Measurements from ENCODE around the gene CNGB1. TPM values are rescaled to one million over a fixed set of nuclear protein-coding genes. Genes with fewer than 3 reads are reported as not detected.

CNGB1 gene
- total and polyA plus RNA-seq, 2 of the 13 experiments (the other 11 are each of a cell fraction or from before 2014, with no cell fraction given): 0.02 to 0.15 TPM

DNA sequence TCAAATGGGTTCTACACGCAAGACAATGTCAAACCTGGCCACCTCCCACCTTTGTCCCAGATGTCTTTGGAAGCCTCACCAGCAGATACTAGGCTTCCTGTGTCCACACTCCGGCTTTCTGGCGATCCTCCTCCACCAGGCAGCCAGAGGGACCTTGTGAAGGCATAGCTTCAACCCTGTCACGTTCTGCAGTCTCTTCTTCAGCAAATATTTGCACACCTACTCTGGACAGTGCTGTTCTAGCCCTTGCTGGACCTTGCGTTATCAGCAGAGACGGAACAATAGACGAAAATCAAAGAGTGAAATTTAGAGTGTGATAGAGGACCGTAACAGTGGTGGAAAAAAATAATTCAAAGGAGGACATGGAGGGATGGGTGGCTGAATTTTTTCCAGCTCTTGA lies 130.1 kb downstream of the CNGB1 start (continued):
- TF ChIP-seq ZNF431 (CRISPR knock-in tag; IDR thresholded peaks at IDR 0.05; ENCODE audit: borderline replicate concordance, low read depth) (no peak), CHD4 (IDR thresholded peaks at IDR 0.05; ENCODE audit: borderline replicate concordance, low read length) (no peak), IKZF4 (CRISPR knock-in tag; IDR thresholded peaks at IDR 0.05; ENCODE audit: borderline replicate concordance, low read depth, not compliant biosample characterization) (no peak), MED8 (CRISPR knock-in tag; IDR thresholded peaks at IDR 0.05; ENCODE audit: insufficient replicate concordance) (no peak), FOXO1 (CRISPR knock-in tag; IDR thresholded peaks at IDR 0.05) (peak; percentile 56; the same call in 1 of the 2 replicates), THYN1 (CRISPR knock-in tag; IDR thresholded peaks at IDR 0.05; ENCODE audit: borderline replicate concordance, low read depth) (no peak), KDM1A (CRISPR knock-in tag; IDR thresholded peaks at IDR 0.05) (peak; percentile 62; the same call in 1 of the 2 replicates), ZNF207 (IDR thresholded peaks at IDR 0.05; ENCODE audit: borderline replicate concordance) (no peak), HMG20A (CRISPR knock-in tag; IDR thresholded peaks at IDR 0.05; ENCODE audit: borderline replicate concordance) (peak; percentile 88; the same call in 1 of the 2 replicates), EEA1 (CRISPR knock-in tag; IDR thresholded peaks at IDR 0.05; ENCODE audit: borderline replicate concordance) (no peak), ISX (CRISPR knock-in tag; conservative IDR thresholded peaks at IDR 0.05) (no peak), KDM2A (CRISPR knock-in tag; IDR thresholded peaks at IDR 0.05; ENCODE audit: borderline replicate concordance, low read depth) (peak; percentile 44; the same call in 1 of the 2 replicates), HNF4G (IDR thresholded peaks at IDR 0.05; ENCODE audit: borderline replicate concordance, low read depth, low read length) (no peak), HNF4G (CRISPR knock-in tag; IDR thresholded peaks at IDR 0.05; ENCODE audit: borderline replicate concordance, low read depth) (no peak)
- TF ChIP-seq, protein P1, sequence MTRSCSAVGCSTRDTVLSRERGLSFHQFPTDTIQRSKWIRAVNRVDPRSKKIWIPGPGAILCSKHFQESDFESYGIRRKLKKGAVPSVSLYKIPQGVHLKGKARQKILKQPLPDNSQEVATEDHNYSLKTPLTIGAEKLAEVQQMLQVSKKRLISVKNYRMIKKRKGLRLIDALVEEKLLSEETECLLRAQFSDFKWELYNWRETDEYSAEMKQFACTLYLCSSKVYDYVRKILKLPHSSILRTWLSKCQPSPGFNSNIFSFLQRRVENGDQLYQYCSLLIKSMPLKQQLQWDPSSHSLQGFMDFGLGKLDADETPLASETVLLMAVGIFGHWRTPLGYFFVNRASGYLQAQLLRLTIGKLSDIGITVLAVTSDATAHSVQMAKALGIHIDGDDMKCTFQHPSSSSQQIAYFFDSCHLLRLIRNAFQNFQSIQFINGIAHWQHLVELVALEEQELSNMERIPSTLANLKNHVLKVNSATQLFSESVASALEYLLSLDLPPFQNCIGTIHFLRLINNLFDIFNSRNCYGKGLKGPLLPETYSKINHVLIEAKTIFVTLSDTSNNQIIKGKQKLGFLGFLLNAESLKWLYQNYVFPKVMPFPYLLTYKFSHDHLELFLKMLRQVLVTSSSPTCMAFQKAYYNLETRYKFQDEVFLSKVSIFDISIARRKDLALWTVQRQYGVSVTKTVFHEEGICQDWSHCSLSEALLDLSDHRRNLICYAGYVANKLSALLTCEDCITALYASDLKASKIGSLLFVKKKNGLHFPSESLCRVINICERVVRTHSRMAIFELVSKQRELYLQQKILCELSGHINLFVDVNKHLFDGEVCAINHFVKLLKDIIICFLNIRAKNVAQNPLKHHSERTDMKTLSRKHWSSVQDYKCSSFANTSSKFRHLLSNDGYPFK (CRISPR knock-in tag; IDR thresholded peaks at IDR 0.05; ENCODE audit: borderline replicate concordance): no peak; the same call in 1 of the 2 replicates
- TF ChIP-seq, protein P2, sequence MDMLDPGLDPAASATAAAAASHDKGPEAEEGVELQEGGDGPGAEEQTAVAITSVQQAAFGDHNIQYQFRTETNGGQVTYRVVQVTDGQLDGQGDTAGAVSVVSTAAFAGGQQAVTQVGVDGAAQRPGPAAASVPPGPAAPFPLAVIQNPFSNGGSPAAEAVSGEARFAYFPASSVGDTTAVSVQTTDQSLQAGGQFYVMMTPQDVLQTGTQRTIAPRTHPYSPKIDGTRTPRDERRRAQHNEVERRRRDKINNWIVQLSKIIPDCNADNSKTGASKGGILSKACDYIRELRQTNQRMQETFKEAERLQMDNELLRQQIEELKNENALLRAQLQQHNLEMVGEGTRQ (IDR thresholded peaks at IDR 0.05; ENCODE audit: low read depth, low read length): no peak
- TF ChIP-seq, protein P2 (CRISPR knock-in tag; IDR thresholded peaks at IDR 0.05; ENCODE audit: borderline replicate concordance): no peak
- TF ChIP-seq, protein P3, sequence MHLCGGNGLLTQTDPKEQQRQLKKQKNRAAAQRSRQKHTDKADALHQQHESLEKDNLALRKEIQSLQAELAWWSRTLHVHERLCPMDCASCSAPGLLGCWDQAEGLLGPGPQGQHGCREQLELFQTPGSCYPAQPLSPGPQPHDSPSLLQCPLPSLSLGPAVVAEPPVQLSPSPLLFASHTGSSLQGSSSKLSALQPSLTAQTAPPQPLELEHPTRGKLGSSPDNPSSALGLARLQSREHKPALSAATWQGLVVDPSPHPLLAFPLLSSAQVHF (CRISPR knock-in tag; IDR thresholded peaks at IDR 0.05): no peak
- TF ChIP-seq, protein P4, sequence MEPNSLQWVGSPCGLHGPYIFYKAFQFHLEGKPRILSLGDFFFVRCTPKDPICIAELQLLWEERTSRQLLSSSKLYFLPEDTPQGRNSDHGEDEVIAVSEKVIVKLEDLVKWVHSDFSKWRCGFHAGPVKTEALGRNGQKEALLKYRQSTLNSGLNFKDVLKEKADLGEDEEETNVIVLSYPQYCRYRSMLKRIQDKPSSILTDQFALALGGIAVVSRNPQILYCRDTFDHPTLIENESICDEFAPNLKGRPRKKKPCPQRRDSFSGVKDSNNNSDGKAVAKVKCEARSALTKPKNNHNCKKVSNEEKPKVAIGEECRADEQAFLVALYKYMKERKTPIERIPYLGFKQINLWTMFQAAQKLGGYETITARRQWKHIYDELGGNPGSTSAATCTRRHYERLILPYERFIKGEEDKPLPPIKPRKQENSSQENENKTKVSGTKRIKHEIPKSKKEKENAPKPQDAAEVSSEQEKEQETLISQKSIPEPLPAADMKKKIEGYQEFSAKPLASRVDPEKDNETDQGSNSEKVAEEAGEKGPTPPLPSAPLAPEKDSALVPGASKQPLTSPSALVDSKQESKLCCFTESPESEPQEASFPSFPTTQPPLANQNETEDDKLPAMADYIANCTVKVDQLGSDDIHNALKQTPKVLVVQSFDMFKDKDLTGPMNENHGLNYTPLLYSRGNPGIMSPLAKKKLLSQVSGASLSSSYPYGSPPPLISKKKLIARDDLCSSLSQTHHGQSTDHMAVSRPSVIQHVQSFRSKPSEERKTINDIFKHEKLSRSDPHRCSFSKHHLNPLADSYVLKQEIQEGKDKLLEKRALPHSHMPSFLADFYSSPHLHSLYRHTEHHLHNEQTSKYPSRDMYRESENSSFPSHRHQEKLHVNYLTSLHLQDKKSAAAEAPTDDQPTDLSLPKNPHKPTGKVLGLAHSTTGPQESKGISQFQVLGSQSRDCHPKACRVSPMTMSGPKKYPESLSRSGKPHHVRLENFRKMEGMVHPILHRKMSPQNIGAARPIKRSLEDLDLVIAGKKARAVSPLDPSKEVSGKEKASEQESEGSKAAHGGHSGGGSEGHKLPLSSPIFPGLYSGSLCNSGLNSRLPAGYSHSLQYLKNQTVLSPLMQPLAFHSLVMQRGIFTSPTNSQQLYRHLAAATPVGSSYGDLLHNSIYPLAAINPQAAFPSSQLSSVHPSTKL (CRISPR knock-in tag; IDR thresholded peaks at IDR 0.05): peak; percentile 98

All from HepG2 (cell line).